HG03565 (cell line): ENCODE results near the gene PLEKHD1.
"Not testable (repeated sequence)": the region's sequence is repeated elsewhere in the genome, so short reads cannot be mapped to it uniquely, and the experiment has no call there.

Experiments used
- ATAC-seq: cut with Tn5 transposase; IDR thresholded peaks from one replicate; pipeline ENCODE4 v1.9.1; 2021; ENCODE audit warnings: mild to moderate bottlenecking, moderate library complexity; ENCODE audit not compliant: unreplicated experiment

The PLEKHD1 gene

GRCh38 chr14:69484444-69485314 lies at the start of gene PLEKHD1:
Gene PLEKHD1, plus strand, starts transcription at chr14:69484728. Its CDS starts 238 bp downstream, at chr14:69484966.
- no peak for ATAC-seq

GRCh38 chr14:69439521-69440270 lies 44.8 kb upstream of the PLEKHD1 start:
- ATAC-seq = no peak

- peak; percentile 65 for ATAC-seq
Measured at GRCh38 chr14:69441948-69442347, 42.6 kb upstream of the PLEKHD1 start.

GRCh38 chr14:69443296-69443805 lies 41.2 kb upstream of the PLEKHD1 start:
- no peak for ATAC-seq

GRCh38 chr14:69449216-69449615 lies 35.3 kb upstream of the PLEKHD1 start:
- no peak for ATAC-seq

- no peak for ATAC-seq
Measured at GRCh38 chr14:69451941-69452340, 32.6 kb upstream of the PLEKHD1 start.

- ATAC-seq = no peak
Measured at GRCh38 chr14:69458350-69458749, 26.2 kb upstream of the PLEKHD1 start.

GRCh38 chr14:69459122-69459521 lies 25.4 kb upstream of the PLEKHD1 start:
- no peak for ATAC-seq

GRCh38 chr14:69460093-69460701 lies 24.3 kb upstream of the PLEKHD1 start:
- no peak for ATAC-seq

- ATAC-seq = no peak
Measured at GRCh38 chr14:69464379-69464778, 20.1 kb upstream of the PLEKHD1 start.

GRCh38 chr14:69464829-69465228 lies 19.7 kb upstream of the PLEKHD1 start:
- no peak for ATAC-seq

GRCh38 chr14:69468949-69469348 lies 15.6 kb upstream of the PLEKHD1 start:
- no peak for ATAC-seq

GRCh38 chr14:69471436-69471835 lies 13.1 kb upstream of the PLEKHD1 start:
- no peak for ATAC-seq

GRCh38 chr14:69471916-69472315 lies 12.6 kb upstream of the PLEKHD1 start:
- ATAC-seq = no peak

GRCh38 chr14:69473260-69473659 lies 11.3 kb upstream of the PLEKHD1 start:
- no peak for ATAC-seq

GRCh38 chr14:69473946-69474345 lies 10.6 kb upstream of the PLEKHD1 start:
- no peak for ATAC-seq

- ATAC-seq = no peak
Measured at GRCh38 chr14:69475194-69475818, 9.2 kb upstream of the PLEKHD1 start.

- ATAC-seq = not testable (repeated sequence)
Measured at GRCh38 chr14:69476824-69477450, 7.6 kb upstream of the PLEKHD1 start.

- ATAC-seq = not testable (repeated sequence)
Measured at GRCh38 chr14:69478055-69478454, 6.5 kb upstream of the PLEKHD1 start.

- no peak for ATAC-seq
Measured at GRCh38 chr14:69479696-69480095, 4.8 kb upstream of the PLEKHD1 start.
